Esophagus squamous epithelium (tissue), 4 donors: ENCODE measurements around the gene RNF123.

ENCODE experiments used
- CTCF ChIP-seq, 6 experiments: fragments of 450-650 bp in 4 of 6; fragments of 200-600 bp in 2 of 6; sonication (generic) in 2 of 6; IDR thresholded peaks; one replicate each; pipeline ENCODE4 v1.5.1; 2016 to 2019; ENCODE audit warnings: antibody characterized with exemption in 6 of 6, mild to moderate bottlenecking in 4 of 6, moderate library complexity in 4 of 6
- POLR2A ChIP-seq, 4 donors: fragments of 450-650 bp; IDR thresholded peaks; one replicate each; pipeline ENCODE4 v1.6.1; 2017; ENCODE audit warnings: antibody characterized with exemption in 4 of 4, mild to moderate bottlenecking in 4 of 4, moderate library complexity in 3 of 4

- TF ChIP-seq CTCF (IDR thresholded peaks at IDR 0.05) (no peak), POLR2A (IDR thresholded peaks at IDR 0.05) (no peak)
These were observed 17.2 kb downstream of the RNF123 start for GRCh38 chr3:49706456-49707112.
